Umbilical cord (tissue), 2 donors: ENCODE measurements around the gene NSFL1C. TPM values are rescaled to one million over a fixed set of nuclear protein-coding genes. Genes with fewer than 3 reads are reported as not detected.
"Not testable (repeated sequence)": the region's sequence is repeated elsewhere in the genome, so short reads cannot be mapped to it uniquely, and the experiment has no call there.

Experiments used
- DNase-seq: peaks from one replicate; pipeline ENCODE4 v3.0.0-alpha.2; 2015; ENCODE audit warnings: low spot score
- total RNA-seq: library from RNA; depleted of rRNA; stranded (reverse); fragments of >200 nt; gene quantifications from one replicate; pipeline ENCODE4 v1.2.3, GENCODE V29; 2014; ENCODE audit warnings: low replicate concordance; ENCODE audit not compliant: insufficient read depth

The NSFL1C gene
- total RNA-seq: 40.9 TPM

DNA sequence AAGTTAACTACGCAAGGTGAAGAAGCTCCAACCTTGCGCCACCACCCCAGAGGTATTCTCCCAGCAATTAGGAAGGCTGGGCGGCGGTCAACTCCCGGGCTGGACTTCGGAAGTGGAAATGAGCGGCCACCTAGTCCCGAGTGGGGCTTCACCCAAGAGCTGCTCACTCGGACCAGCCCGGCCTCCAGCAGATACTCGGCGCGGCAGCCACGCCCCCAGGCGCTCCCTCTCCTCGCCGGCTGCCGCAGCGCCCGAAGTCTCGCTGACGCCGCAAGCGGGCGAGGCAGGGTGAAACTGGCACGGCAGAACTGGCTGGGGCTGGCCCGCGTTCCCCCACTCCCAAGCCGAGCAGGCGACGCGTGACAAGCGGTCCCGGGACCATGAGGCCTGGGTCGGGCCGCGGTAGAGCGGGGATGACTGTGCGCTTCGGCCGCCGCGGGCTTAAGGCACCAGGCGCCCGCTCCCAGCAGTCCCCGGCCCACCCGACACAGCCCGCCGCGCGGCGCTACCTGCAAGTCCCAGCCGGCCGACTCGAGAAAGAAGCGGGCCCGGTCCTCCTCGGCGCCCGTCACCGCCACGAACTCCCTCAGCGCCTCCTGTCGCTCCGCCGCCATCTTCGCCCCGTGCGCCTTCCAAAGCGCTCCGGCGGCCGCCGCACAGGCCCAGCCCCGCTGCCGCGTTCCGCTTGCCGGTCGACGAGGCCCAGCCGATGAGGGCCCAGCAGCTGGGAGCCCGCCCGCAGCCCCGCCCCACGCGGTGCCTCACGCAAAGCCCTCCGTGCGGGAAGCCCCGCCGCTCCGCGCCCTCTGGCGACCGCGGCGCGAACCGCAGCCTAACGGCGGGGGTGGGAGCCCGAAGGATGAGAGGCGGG is at the start of gene NSFL1C:
TSS of gene NSFL1C (minus strand) at position 639 of the 871 bp plus-strand sequence. CDS start at position 614, 25 bp downstream.
- peak; percentile 93 for DNase-seq

DNA sequence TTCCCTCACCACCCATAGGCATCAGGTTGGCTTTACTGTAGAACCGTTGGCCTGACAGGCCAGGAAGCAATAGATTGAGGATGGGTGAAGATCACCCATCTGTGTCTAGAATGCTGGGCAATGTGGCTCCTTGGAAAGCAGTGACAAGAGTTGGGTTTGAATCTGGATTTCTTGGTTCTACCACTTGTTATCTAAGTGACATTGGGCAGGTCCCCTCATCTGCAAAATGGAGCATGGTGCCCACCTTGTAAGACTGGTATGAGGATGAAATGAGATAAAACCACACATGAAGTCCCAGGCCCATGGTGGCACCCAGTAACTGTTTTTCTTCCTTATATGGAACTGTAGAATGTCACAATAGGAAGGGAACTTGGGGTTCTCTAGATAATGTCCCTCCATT is 47.2 kb upstream of the NSFL1C start:
- DNase-seq: no peak

DNA sequence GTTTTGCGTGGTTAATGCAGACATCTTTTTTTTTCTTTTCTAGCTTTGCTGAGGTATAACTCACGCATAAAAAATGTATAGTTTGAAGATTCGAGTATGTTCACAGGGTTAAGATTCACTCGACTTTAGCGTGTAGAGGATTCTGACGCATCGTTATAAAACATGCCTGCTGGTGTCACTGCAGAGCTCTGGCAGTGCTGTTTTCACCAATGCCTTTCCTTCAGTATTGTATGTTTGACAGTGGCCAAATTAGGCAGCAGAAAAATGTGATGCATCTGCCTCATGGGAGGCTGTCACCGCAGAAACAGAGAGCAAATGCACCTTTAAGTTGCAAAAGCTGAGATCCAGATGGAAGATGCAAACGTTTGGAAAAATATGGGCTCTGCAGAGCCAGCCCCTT is 42.6 kb upstream of the NSFL1C start:
- DNase-seq: no peak

DNA sequence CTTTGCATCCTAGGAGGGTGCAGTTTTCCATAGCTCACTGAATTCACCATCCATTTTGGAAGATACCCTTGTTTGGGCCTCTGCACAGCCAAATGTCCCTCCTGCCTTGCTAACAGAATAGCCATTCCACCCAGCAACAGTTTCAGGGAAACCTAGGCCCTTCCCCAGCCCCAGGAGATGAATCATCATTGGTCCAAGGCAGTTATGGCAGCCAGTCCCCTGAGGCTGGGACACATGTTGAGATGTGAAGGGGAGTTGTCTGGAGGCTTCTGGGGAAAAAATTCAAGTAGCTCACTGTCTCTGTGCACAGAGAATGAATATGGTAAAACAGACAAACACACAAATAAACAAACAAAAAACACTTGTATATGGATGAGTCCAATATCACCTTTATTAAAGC is 41.9 kb upstream of the NSFL1C start:
- no peak for DNase-seq

DNA sequence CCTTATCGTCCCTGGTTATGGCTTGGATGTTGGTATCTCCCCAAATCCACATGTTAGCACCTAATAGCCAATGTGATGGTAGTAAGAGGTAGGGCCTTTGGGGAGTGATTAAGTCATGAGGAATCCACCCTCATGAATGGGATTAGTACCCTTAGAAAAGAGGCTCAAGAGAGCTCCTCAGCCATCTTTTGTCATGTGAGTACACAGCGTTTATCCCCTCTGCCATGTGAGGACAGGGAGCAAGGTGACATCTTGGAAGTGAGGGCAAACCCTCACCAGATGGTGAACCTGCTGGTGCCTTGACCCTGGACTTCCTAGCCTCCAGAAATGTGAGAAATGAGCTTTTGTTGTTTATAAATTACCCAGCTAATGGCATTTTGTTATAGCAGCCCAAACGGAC is 40.6 kb upstream of the NSFL1C start:
- no peak for DNase-seq

DNA sequence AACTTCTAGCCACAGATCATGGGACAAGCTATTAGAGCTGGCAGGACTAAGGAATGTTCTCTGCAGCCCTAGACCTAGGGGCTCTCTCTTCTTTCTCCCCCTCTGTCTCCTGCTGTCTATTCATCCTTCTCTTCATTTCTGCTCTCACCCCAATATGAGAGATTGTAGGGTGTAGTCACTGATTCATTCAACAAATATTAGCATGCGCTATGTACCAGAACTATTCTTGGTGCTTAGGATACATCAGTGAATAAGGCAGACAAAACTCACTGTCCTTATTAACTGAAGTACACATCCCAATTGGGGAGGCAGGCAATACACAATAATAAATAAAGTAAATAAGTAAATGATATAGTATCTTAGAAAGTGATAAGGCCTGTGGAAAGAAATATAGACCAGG is 39.2 kb upstream of the NSFL1C start:
- DNase-seq: no peak

DNA sequence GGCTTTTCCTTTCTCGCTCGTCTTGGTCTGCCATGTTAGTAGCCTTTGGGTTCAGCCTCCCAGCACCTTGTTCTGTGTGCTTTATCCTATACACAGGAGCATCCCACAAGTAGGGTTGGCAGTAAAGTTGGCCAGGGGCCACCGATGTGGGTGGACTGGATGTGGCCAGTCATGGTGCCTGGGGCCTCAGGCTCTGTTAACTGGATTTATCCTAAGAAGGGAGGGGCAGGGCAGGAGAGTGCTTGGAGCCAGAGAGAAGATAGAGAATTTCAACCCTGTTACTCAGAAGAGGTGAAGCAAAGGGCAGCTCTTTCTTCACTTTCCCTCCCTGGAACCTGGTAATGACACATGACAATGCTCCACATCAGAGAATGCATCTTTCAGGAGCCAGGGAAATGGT is 38.7 kb upstream of the NSFL1C start:
- DNase-seq: no peak

DNA sequence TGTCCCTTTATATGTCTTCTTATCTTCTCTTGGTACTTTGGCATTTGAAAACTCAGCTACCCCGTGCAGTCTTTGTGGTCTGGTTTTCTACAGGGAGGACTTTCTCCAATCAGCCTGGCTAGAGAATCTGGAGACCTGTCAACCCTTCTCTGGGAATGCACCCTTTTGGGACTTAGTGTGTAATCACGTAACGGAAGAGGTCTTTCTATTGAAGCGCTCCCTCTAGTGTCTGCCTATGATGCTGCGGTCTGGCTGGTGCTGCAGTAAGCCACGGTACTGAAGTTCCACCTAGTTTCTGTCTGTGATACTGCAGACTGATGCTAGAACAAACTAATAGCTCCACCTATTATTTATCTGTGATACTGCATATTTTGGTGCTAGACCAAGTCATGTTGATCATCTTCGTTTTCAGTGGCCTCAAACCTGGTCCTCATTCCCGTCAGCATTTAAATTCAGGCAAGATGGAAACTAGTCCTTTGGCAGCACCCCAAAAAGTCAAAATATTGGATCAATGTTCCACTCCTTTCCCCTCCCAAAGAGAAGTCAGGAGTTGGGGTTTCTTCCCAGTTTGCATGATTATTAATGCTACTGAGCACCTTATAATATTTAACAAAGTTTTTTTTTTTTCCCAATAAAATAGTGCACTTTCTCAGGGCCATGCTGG is 37.0 kb upstream of the NSFL1C start:
- DNase-seq: peak; percentile 69

DNA sequence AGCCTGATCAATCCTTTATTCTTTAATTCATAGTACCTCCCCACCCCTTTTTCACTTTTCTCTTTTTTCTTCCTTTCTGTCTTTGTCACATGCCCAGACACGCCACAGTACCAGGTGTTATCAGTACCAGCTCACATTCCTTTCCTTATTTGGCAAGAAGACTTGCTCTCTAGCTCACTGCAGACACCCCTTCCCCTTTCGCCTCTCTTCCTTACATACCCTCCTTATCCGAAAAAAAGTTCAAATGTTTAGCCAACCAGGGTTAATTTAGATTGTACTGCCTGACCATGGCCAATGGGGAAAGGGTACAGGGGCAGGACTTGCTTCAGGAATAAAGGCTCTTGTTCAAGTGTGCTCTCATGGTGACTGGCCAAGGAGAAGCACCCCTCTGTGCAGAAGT is 33.8 kb upstream of the NSFL1C start:
- no peak for DNase-seq

DNA sequence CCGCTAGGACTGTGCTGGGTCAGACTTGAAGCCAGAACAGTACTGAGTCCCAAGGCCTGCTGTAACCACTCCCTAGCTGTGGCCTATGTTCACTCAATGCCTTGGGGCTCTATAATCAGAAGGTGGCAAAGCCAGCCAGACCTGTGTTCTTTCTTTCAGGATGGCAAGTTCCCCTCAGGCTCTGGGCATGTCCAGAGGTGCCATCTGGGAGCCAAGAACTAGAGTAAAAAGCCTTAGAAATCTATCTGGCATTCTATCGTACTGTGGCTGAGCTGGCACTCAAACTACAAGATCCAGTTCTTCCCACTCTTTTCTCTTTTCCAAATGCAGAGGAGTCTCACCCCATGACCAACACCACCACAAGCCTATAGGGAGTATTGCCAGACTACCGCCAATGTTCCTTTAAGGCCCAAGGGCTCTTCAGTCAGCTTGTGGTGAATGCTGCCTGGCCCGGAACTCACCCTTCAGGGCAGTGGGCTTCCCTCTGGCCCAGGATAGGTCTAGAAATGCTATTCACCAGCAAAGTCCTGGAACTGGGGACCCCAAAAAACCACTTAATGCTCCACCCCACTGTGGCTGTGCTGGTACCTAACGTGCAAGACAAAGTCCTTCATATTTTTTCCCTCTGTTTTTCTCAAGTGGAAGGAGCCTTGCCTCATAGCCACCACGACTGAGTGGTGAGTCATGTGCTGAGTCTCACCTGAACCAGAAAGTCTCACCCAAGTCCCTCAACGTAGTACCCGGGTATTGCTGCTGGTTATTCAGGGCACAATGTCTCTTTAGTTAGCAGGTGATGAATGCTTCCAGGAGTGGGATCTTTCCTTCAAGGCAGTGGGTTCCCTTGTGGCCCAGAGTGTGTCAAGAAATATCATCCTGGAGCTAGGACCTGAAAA is 33.1 kb upstream of the NSFL1C start:
- no peak for DNase-seq

DNA sequence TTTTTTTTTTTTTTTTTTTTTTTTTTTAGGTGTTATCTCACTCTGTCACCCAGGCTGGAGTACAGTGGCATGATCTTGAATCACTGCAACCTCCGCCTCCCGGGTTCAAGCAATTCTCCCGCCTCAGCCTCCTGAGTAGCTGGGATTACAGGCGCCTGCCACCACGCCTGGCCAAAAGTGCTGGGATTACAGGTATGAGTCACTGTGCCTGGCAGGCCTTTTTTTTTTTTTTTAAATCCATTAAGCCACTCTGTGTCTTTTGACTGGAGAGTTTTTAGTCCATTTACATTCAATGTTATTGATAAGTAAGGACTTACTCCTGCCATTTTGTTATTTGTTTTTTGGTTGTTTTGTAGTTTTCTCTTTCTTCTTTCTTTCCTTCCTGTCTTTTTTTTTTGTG is 30.7 kb upstream of the NSFL1C start:
- not testable (repeated sequence) for DNase-seq

DNA sequence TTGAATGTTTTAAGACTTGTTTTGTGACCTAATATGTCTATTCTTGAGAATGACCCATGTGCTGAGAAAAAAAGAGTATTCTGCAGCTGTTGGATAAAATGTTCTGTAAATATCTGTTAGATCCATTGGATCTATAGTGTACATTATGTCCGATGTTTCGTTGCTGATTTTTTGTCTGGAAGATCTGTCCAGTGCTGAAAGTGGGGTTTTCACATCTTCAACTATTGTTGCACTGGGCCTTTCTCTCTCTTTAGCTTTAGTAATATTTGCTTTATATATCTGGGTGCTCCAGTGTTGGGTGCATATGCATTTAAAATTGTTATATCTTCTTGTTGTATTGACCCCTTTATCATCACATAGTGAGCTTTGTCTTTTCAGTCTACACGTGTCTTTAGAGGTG is 30.3 kb upstream of the NSFL1C start:
- no peak for DNase-seq

DNA sequence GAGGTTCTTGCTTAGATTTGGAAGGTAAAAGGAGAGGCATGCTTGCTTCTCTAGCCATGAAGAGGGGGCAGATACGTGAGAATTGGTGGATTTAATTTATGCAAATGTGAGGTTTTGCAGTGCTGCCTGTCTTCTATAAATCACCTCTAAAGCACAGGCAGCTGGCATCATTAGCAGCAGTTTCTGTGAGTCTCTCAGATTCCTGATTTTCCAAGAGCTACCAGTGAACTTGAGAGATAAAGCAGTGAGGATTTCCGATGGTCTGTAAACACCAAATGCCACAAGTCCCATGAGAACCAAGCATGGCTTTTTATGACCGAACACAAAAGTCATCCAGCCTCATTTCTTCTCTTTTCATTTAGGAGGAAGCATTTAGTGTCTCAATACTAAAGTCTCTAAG is 27.8 kb upstream of the NSFL1C start:
- no peak for DNase-seq

DNA sequence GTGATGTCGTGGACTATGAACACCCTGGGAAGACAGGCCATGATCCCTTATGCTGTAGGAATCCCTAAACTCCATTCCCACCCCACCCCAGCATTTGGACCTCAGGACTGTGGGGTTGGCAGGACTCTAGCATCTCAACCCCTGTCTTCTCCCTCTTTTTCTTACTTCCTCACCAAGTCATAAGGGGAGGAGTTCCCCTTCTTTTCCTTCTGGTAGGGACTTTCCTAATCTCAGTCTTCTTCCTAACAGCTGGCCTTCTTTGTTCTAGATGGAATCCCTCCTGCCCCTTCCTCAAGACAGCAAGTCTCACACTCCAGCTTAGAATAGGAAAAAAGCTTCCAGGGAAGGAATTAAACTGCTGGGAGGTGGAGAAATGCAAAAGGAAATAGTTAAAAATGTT is 26.9 kb upstream of the NSFL1C start:
- no peak for DNase-seq

DNA sequence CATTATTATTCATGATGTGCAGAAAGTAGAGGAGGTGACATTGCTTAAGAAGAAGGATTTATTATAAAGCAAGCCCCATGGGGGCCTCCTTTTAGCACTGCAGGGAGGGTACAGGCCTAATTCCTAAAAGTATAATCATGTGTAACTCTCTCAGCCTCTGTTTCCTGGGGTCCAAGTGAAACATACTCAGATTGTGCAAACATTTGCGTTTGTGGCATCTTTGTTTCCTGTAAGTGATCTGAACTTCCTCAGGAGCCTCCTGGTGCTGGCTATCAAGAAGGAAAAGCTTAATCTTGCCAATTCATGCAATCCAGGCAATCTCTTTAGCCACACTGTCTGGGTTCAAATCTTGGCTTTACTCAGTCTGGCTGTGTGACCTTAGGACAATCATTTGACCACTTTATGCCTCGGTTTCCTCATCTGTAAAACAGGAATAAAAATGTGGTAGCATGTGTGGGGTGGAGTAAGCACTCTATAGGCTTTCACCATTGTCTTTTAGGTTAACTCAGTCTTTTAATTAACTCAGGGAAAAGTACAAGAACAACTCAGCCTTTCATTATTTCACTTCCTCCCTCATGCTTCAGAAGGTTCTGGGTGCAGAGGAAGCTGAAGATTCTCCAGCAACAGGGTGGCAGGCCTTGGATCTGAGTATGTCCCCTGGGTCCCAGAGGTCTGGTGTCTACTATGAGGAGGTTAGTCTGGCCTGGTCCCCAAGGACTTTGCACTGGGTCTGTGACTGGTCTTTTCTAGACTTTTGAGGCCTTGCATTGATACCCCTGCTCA is 25.4 kb upstream of the NSFL1C start:
- no peak for DNase-seq

DNA sequence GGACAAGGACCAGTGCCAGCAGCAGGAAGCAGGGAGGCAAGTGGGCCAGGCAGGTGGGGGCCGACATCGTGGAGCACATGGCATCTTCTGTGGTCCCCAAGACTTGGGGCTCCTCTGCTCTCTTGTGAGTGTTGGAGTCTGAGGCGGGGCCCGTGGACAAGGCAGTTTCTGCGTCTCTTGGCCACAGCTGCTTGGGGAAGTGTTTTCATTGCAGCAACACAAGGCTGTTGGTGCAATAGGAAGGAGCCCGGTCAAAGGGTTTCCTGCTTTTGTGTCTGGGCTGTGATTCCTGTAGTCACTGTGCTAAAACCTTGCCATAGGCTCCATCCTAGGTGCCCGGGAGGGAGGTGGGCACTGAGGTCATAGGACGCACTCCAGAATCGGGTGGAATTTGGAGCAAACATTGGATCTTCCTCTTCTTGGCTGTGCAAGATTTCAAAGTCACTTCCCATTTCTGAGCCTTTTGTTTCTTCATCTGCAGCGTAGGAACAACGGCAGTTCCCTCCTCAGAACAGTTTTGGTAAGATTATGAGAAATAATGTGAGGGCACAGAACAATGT is 24.7 kb upstream of the NSFL1C start, which contains the start of gene SIRPB2:
TSS of gene SIRPB2 (minus strand) at position 140 of the 560 bp plus-strand sequence. CDS start at position 79, 61 bp downstream.
- peak; percentile 54 for DNase-seq

DNA sequence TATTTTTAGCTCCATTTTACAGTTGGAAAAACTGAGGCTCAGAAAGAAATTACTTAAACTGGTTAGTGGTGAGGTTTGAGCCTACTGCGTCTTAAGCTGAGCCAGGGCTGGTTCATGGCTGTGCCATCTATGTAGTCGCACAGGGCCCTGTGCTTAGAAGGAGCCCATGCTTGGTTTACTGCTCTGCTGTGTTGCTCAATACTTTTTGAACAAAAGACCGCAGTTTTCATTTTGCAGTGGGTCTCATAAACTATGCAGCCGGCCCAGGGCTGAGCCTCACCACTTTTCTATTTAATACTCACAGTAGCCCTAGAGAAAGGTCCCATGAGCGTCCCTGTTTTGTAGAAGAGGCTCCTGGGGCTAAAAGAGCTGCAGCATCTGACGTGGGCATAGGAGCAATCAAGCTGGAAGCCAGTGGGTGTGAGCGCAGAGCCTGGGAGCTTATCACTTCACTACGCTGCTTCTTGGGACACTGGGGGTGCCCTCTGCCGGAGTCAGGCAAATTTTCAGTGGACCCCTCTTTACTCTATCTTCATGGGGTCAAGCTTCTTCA is 24.1 kb upstream of the NSFL1C start:
- no peak for DNase-seq

DNA sequence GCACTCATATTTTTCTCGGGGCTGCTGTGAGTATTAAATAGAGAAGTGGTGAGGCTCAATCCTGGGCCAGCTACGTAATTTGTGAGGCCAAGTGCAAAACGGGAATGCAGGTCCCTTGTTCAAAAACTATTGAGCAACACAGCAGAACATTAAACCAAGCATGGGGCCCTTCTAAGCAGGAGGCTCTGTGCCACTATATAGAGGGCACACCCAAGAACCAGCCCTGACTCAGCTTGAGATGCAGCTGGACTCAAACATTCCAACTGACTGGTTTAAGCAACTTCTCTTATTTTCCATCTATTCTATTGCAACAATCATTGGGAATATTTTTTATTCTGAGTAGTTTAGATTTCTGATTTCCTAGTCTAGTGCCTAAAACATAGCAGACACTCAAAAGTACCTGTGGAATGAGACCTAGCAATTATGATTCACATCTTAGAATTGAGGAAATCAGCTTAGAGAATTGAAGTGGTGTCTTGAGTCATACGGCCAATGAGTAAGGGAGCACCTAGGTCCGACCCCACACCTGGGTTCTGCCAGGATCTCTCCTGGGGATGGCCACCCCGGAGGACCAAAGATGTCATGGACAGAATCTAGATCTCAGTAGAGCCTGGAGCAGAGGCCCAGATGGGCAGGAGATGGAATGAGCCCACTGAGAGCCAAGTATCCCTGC is 23.3 kb upstream of the NSFL1C start:
- DNase-seq: no peak

DNA sequence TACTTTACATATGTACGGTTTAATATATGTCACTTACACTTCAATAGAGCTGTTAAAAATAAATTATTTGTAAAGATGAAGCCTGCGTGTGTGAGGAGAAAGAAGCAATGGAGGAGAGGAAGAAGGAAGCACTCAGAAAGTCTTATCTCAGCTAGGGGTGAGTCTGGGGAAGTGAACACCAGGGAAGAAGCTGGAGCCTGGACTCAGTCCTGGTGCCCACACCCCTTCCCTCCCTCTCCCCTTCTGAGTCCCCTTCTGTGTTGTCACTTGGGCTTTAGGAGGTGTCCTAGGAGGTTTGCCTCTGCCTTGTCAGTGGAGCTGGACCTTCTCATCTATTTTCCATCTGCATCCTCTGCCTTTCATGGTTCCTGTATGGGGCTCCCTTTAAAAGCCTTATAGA is 22.7 kb upstream of the NSFL1C start:
- no peak for DNase-seq

DNA sequence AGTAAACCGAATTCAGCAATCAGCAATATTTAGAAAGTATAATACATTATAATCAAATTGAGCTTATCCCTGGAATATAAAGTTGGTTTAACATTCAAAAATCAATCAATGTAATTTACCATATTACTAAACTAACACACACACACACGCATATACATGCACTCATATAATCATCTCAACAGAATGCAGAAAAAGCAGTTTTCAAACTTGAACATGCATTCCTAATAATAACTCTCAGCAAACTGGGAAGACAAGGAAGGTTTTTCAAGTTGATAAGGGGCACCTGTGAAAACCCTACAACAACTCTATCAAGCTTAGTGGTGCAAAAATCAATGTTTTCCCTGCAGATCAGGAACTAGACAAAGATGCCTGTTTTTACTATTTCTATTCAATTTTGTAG is 19.9 kb upstream of the NSFL1C start:
- DNase-seq: no peak
